Upper lobe of right lung (tissue), 1 donor: ENCODE measurements around the gene FBXW11. TPM values are rescaled to one million over a fixed set of nuclear protein-coding genes. Genes with fewer than 3 reads are reported as not detected.

Experiments
- ATAC-seq: fragments of 200-7000 bp; cut with Tn5 transposase; one replicate; pipeline ENCODE4 v1.9.1; 2020; ENCODE audit warnings: mild to moderate bottlenecking, moderate library complexity
- DNase-seq: peaks from one replicate; pipeline ENCODE4 v3.0.0-alpha.2; 2020
- H3K27ac ChIP-seq: fragments of 200-600 bp; one replicate; pipeline ENCODE4 v1.8.0; 2022
- H3K27me3 ChIP-seq: fragments of 200-600 bp; one replicate; pipeline ENCODE4 v1.8.0; 2022; ENCODE audit warnings: mild to moderate bottlenecking
- H3K36me3 ChIP-seq: fragments of 200-600 bp; one replicate; pipeline ENCODE4 v1.8.0; 2022
- H3K4me1 ChIP-seq: fragments of 200-600 bp; one replicate; pipeline ENCODE4 v1.8.0; 2022
- H3K4me3 ChIP-seq: fragments of 200-600 bp; one replicate; pipeline ENCODE4 v1.8.0; 2022; ENCODE audit warnings: mild to moderate bottlenecking
- H3K9me3 ChIP-seq: fragments of 200-600 bp; one replicate; pipeline ENCODE4 v1.8.0; 2022
- CTCF ChIP-seq: fragments of 200-600 bp; IDR thresholded peaks from one replicate; pipeline ENCODE4 v1.8.0; 2022; ENCODE audit warnings: antibody characterized with exemption
- intact Hi-C: fragments of 100-400 bp; cut with DNase I; formaldehyde crosslinking; loops from one replicate; pipeline ENCODE4 v1.11.0; 2022
- total RNA-seq: library from RNA; stranded (reverse); fragmentation: NEBNext Ultra II Directional; extraction: Animal tissue kit (Norgen Biotek cat#: 25700); gene quantifications from one replicate; pipeline ENCODE4 v1.2.1, GENCODE V29; 2021
- donor health status: DM: no; HTN: yes; CAD: no; lungs with severe emphysema.

Gene FBXW11
- total RNA-seq, 1 donor from 2014 or later = 61.8 TPM

- Histone ChIP-seq H3K36me3 (no peaks in the 10 kb centered on the region), H3K27ac (no peak overlapping the region), H3K9me3 (no peaks in the 10 kb centered on the region), H3K4me3 (no peak overlapping the region), H3K4me1 (peaks cover 9% of the 10 kb centered on the region), H3K27me3 (no peaks in the 10 kb centered on the region)
- DNase-seq = no peak
- no peak for TF ChIP-seq CTCF
- ATAC-seq = peak; percentile 51
- intact Hi-C loops = no loop called here
Observed at GRCh38 chr5:171840711-171841522, 165.5 kb downstream of the FBXW11 start.

- intact Hi-C loops = no loop called here
- DNase-seq = no peak
- H3K27ac ChIP-seq = no peak overlapping the region
- no peaks in the 10 kb centered on the region for H3K27me3 ChIP-seq
- TF ChIP-seq CTCF = no peak
- no peak overlapping the region for H3K4me3 ChIP-seq
- no peak for ATAC-seq
- H3K9me3 ChIP-seq = no peaks in the 10 kb centered on the region
- peaks cover 9% of the 10 kb centered on the region for H3K4me1 ChIP-seq
- H3K36me3 ChIP-seq = no peaks in the 10 kb centered on the region
Observed at GRCh38 chr5:171840066-171840465, 166.4 kb downstream of the FBXW11 start.

GRCh38 chr5:171839112-171839511 is 167.3 kb downstream of the FBXW11 start:
- H3K4me3 ChIP-seq = no peak overlapping the region
- no peak for ATAC-seq
- H3K36me3 ChIP-seq = no peaks in the 10 kb centered on the region
- DNase-seq = no peak
- no peak overlapping the region for H3K27ac ChIP-seq
- no peak for TF ChIP-seq CTCF
- peaks cover 9% of the 10 kb centered on the region for H3K4me1 ChIP-seq
- intact Hi-C loops = no loop called here
- H3K9me3 ChIP-seq = no peaks in the 10 kb centered on the region
- H3K27me3 ChIP-seq = no peaks in the 10 kb centered on the region

GRCh38 chr5:171838066-171838465 is 168.4 kb downstream of the FBXW11 start:
- Histone ChIP-seq H3K4me1 (peaks cover 9% of the 10 kb centered on the region), H3K9me3 (no peaks in the 10 kb centered on the region), H3K4me3 (no peak overlapping the region), H3K36me3 (no peaks in the 10 kb centered on the region), H3K27me3 (no peaks in the 10 kb centered on the region), H3K27ac (no peak overlapping the region)
- intact Hi-C loops = no loop called here
- no peak for DNase-seq
- ATAC-seq = no peak
- no peak for TF ChIP-seq CTCF

- intact Hi-C loops = no loop called here
- H3K4me3 ChIP-seq = no peak overlapping the region
- no peak overlapping the region for H3K27ac ChIP-seq
- no peaks in the 10 kb centered on the region for H3K36me3 ChIP-seq
- H3K27me3 ChIP-seq = no peaks in the 10 kb centered on the region
- peaks cover 5% of the 10 kb centered on the region for H3K4me1 ChIP-seq
- H3K9me3 ChIP-seq = no peaks in the 10 kb centered on the region
- TF ChIP-seq CTCF = no peak
- DNase-seq (no peak), ATAC-seq (no peak)
Observed at GRCh38 chr5:171837522-171837921, 168.9 kb downstream of the FBXW11 start.
